ENCODE data around the gene C2orf15.

Gene C2orf15

DNA sequence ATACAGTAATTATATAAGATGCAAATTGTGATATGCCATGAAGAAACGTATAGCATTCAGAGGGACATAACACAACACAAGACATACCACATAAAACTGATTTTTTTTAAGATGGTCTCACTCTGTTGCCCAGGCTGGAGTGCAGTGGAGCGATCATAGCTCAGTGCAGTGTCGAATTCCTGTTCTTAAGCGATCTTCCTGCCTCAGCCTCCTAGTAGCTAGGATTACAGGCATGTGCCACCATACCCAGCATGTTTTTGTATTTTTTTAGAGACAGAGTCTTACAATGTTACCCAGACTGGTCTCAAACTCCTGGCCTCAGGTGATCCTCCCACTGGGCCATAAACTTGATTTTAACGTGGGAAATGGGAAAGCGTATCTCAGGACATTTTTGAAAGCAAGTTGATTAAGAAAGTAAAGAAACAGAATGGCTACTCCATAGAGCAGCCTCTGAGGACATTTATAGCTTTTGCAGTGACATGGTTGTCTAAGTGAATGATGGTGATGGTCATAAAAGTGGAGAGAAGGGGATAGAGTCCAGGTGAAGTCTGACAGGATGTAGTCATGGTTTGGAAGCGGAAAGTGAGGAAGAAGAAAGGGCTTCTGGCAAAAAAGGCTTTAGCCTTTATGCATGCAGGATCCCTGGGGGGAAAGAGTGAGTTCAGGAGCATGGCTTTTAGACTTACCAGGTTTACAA lies 10.8 kb downstream of the C2orf15 start:
- TF ChIP-seq POLR2A (IDR thresholded peaks at IDR 0.05; ENCODE audit: low read length) (no peak), GATA1 (IDR thresholded peaks at IDR 0.05; ENCODE audit: low read depth, low read length) (no peak)
- DNase-seq = no peak

- DNase-seq = peak; percentile 54 to 78
- no peak for TF ChIP-seq GATA1 (IDR thresholded peaks at IDR 0.05; ENCODE audit: low read depth, low read length)
- TF ChIP-seq POLR2A (IDR thresholded peaks at IDR 0.05; ENCODE audit: low read length) = no peak
These were observed 12.6 kb downstream of the C2orf15 start for GRCh38 chr2:99153921-99154604.

DNA sequence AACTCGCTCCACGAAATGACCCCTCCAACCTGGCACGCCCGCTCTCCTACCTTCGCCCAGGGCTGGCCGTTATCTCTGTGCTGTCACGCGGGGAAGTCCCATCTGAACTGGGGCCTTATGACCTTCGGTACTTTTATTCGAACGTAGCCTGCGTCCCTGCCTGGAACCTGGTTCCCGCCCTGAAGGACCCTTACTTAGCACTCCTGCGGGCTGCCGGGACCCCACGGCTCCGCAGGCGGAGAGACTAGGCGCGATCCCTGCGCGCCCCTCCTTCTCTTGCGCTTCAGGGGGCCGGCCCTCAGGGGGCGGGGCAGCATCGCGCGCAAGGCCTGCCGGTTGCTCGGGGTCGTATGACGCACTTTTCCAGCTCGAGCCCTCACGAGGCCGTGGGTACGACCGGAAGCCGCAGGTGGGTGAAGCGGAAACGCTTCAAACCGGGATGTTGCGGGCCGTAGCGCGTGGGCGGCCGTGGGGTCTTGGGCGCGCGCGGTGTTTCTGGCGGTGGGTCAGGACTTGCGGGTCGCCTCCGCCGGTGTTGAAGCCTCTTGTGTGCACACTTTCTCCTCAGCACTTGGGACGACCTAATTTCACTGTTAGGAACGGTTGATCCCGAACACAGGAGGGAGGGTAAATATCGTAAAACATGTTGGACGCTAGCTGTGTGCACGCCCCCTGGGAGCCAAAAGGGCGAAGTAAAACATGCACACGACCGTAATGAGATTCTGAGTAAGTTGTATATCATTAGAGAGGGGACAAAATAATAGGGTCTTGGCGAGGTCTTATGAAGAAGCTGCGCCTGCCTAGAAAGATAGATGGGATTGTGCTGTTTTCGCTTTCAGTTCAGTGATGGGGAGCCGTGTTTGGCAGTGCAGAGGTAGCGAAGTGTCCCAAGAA lies 13.4 kb downstream of the C2orf15 start, which contains the start of the genes LIPT1 and TSGA10:
Gene LIPT1 (plus strand): TSS at position 325 of the 894 bp plus-strand sequence. CDS start 6,991 bp downstream, outside the sequence.
Gene TSGA10 (minus strand): TSS at position 300 of the 894 bp plus-strand sequence. CDS start 45,503 bp downstream, outside the sequence.
- TF ChIP-seq GATA1 (IDR thresholded peaks at IDR 0.05; ENCODE audit: low read depth, low read length) = no peak
- TF ChIP-seq POLR2A (IDR thresholded peaks at IDR 0.05; ENCODE audit: low read length) = peak; percentile 96
- peak; percentile 95 for DNase-seq

DNA sequence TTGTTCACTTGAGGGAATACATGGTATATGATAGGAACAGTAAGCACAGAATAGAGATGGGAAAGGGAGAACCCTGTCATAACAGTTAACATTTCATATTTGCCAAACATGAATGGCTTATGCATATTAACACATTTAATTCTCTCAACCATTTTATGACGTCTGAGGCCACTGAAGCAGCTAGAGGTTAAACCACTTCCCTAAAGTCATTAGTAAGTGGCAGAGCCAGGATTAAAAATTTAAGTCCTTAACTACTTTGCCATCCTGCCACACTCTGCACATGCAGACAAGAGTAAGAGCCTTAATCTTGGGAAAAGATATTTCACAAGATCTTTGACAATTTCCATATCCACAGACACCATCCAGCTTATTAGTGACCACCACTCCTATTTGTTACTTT lies 15.4 kb downstream of the C2orf15 start:
- no peak for DNase-seq
- TF ChIP-seq POLR2A (IDR thresholded peaks at IDR 0.05; ENCODE audit: low read length) = no peak
- no peak for TF ChIP-seq GATA1 (IDR thresholded peaks at IDR 0.05; ENCODE audit: low read depth, low read length)

GRCh38 chr2:99158599-99158998 lies 17.1 kb downstream of the C2orf15 start:
- DNase-seq = no peak
- TF ChIP-seq POLR2A (IDR thresholded peaks at IDR 0.05; ENCODE audit: low read length) (no peak), GATA1 (IDR thresholded peaks at IDR 0.05; ENCODE audit: low read depth, low read length) (no peak)

GRCh38 chr2:99159594-99159993 lies 18.1 kb downstream of the C2orf15 start:
- no peak for TF ChIP-seq GATA1 (IDR thresholded peaks at IDR 0.05; ENCODE audit: low read depth, low read length)
- no peak for TF ChIP-seq POLR2A (IDR thresholded peaks at IDR 0.05; ENCODE audit: low read length)

GRCh38 chr2:99166218-99166617 lies 24.7 kb downstream of the C2orf15 start:
- no peak for TF ChIP-seq POLR2A (IDR thresholded peaks at IDR 0.05; ENCODE audit: low read length)
- TF ChIP-seq GATA1 (IDR thresholded peaks at IDR 0.05; ENCODE audit: low read depth, low read length) = no peak
- no peak for DNase-seq

More at GRCh38 chr2:99159594-99159993, 18.1 kb downstream of the C2orf15 start:
- no peak for DNase-seq

- no peak for DNase-seq
- TF ChIP-seq GATA1 (IDR thresholded peaks at IDR 0.05; ENCODE audit: low read depth, low read length) (no peak), POLR2A (IDR thresholded peaks at IDR 0.05; ENCODE audit: low read length) (no peak)
These were observed 28.0 kb downstream of the C2orf15 start for GRCh38 chr2:99169534-99169933.

DNA sequence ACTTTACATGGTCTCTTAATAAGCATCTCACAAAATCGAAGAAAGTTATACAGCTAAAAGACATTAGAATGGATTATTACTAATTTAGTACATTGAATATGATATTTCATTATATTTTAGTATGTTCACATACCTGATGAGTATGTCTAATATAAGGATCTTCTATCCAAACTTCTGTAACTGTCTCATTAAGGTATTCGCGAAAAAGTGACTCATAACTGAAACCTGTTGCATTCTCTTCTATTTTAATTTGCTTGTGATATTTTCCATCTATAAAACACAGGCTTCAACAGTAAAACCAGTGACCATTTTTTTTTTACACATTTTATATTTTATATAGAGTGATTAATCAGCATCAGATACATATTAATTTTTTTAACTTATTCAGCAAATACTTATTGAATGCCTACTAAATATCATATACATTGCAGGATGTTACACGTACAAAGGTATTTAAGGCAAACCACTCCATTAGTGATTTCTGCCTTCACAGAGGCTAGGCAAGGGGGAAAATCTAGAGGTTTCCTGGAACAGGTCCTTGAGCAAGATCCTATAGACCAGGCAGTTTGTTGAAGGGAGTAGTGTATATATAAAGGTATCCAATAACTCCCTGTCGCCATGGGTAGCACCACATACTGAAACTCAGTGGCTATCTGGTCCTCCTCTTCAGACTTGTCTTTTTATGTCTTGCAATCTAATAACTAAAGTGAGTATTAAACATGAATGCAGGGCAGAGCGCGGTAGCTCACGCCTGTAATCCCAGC lies 30.1 kb downstream of the C2orf15 start:
- DNase-seq = no peak
- TF ChIP-seq GATA1 (IDR thresholded peaks at IDR 0.05; ENCODE audit: low read depth, low read length) = no peak
- no peak for TF ChIP-seq POLR2A (IDR thresholded peaks at IDR 0.05; ENCODE audit: low read length)

- peak; percentile 94 to 95 for DNase-seq
- peak; percentile 90 for TF ChIP-seq POLR2A (IDR thresholded peaks at IDR 0.05; ENCODE audit: low read length)
- TF ChIP-seq GATA1 (IDR thresholded peaks at IDR 0.05; ENCODE audit: low read depth, low read length) = no peak
These were observed 39.5 kb downstream of the C2orf15 start, which contains the start of the genes MITD1 and MRPL30 for GRCh38 chr2:99180755-99181623. MITD1 (minus strand) TSS chr2:99181058; CDS start chr2:99180981, 77 bp downstream. MRPL30 (plus strand) TSS chr2:99181184; CDS start chr2:99186204, 5,020 bp downstream.

- TF ChIP-seq POLR2A (IDR thresholded peaks at IDR 0.05; ENCODE audit: low read length) (no peak), GATA1 (IDR thresholded peaks at IDR 0.05; ENCODE audit: low read depth, low read length) (no peak)
- peak; percentile 41 to 46 for DNase-seq
These were observed 40.1 kb downstream of the C2orf15 start for GRCh38 chr2:99181624-99182000.

GRCh38 chr2:99183025-99183424 lies 41.5 kb downstream of the C2orf15 start:
- no peak for TF ChIP-seq GATA1 (IDR thresholded peaks at IDR 0.05; ENCODE audit: low read depth, low read length)
- no peak for TF ChIP-seq POLR2A (IDR thresholded peaks at IDR 0.05; ENCODE audit: low read length)
- DNase-seq = no peak
